Large intestine (tissue), 3 donors: ENCODE results near the gene METTL26. TPM values are rescaled to one million over a fixed set of nuclear protein-coding genes. Genes with fewer than 3 reads are reported as not detected.

Experiments
- DNase-seq, 2 donors: peaks; one replicate each; pipeline versions ENCODE4 v3.0.0 to v3.0.0-alpha.2; 2013
- H3K27ac ChIP-seq: one replicate; pipeline ENCODE4 v1.5.1; 2013; ENCODE audit warnings: low read length
- H3K27me3 ChIP-seq: 2 replicates; pipeline ENCODE4 v1.6.1; 2013; ENCODE audit warnings: low read length; ENCODE audit not compliant: control insufficient read depth, insufficient read depth
- H3K36me3 ChIP-seq: 2 replicates; pipeline ENCODE4 v1.6.1; 2013; ENCODE audit warnings: low read length; ENCODE audit not compliant: control insufficient read depth, insufficient read depth
- H3K4me1 ChIP-seq: one replicate; pipeline ENCODE4 v1.6.1; 2013; ENCODE audit warnings: low read length; ENCODE audit not compliant: control insufficient read depth, insufficient read depth
- H3K4me3 ChIP-seq: one replicate; pipeline ENCODE4 v1.5.1; 2013; ENCODE audit warnings: low read length
- H3K9me3 ChIP-seq: one replicate; pipeline ENCODE4 v1.6.1; 2013; ENCODE audit warnings: mild to moderate bottlenecking, low read depth, low read length, moderate library complexity; ENCODE audit not compliant: control insufficient read depth
- WGBS: methylation state at CpG from one replicate; pipeline ENCODE4 v1.1.5; 2013; ENCODE audit warnings: low lambda C conversion rate; ENCODE audit not compliant: insufficient coverage; 5-methylcytosine and 5-hydroxymethylcytosine counted together
- polyA plus RNA-seq: library from polyadenylated mRNA; unstranded; fragments of 120-200 nt; gene quantifications from one replicate; pipeline ENCODE4 v1.2.1, GENCODE V29; 2013

METTL26 gene
- polyA plus RNA-seq, 1 donor: 59.1 TPM

GRCh38 chr16:586645-587590 lies 49.2 kb downstream of the METTL26 start:
- no peaks in the 10 kb centered on the region for H3K9me3 ChIP-seq
- no peaks in the 10 kb centered on the region for H3K36me3 ChIP-seq
- H3K27me3 ChIP-seq: peaks cover 3% of the 10 kb centered on the region
- H3K4me3 ChIP-seq: no peak overlapping the region
- DNase-seq: no peak
- H3K27ac ChIP-seq: no peak overlapping the region
- peaks cover 21% of the 10 kb centered on the region for H3K4me1 ChIP-seq
- no CpG with 5 or more reads among the region's 14 CpGs for WGBS

GRCh38 chr16:586047-586644 lies 50.0 kb downstream of the METTL26 start:
- DNase-seq: no peak
- WGBS: no CpG with 5 or more reads among the region's 16 CpGs
- Histone ChIP-seq H3K27ac (no peak overlapping the region), H3K36me3 (no peaks in the 10 kb centered on the region), H3K27me3 (peaks cover 3% of the 10 kb centered on the region), H3K9me3 (no peaks in the 10 kb centered on the region), H3K4me3 (no peak overlapping the region), H3K4me1 (peaks cover 14% of the 10 kb centered on the region)

GRCh38 chr16:585351-585750 lies 50.8 kb downstream of the METTL26 start:
- no peak for DNase-seq
- Histone ChIP-seq H3K4me1 (peaks cover 13% of the 10 kb centered on the region), H3K4me3 (no peak overlapping the region), H3K27ac (no peak overlapping the region), H3K36me3 (peaks cover 3% of the 10 kb centered on the region), H3K27me3 (peaks cover 3% of the 10 kb centered on the region), H3K9me3 (no peaks in the 10 kb centered on the region)
- no CpG with 5 or more reads among the region's 10 CpGs for WGBS

Other genes starting within 250 kb of the METTL26 start
- gene NME4, start 239.1 kb downstream of the METTL26 start, polyA plus RNA-seq: 107 TPM
- gene DECR2, start 234.4 kb downstream of the METTL26 start, polyA plus RNA-seq: 91.0 TPM
- gene RAB11FIP3, start 210.7 kb downstream of the METTL26 start, polyA plus RNA-seq: 114 TPM
- 45.6 TPM for gene CAPN15, start 108.6 kb downstream of the METTL26 start, polyA plus RNA-seq
- gene PRR35, start 75.9 kb downstream of the METTL26 start, polyA plus RNA-seq: not detected
- 2.0 TPM for gene NHLRC4, start 69.3 kb downstream of the METTL26 start, polyA plus RNA-seq
- 23.6 TPM for gene PIGQ, start 66.3 kb downstream of the METTL26 start, polyA plus RNA-seq
- gene RAB40C, start 46.2 kb downstream of the METTL26 start, polyA plus RNA-seq: 27.1 TPM
- 1.6 TPM for gene WFIKKN1, start 5.3 kb downstream of the METTL26 start, polyA plus RNA-seq
- 43.3 TPM for gene MCRIP2, start 5.5 kb upstream of the METTL26 start, polyA plus RNA-seq
- gene WDR90, start 13.1 kb upstream of the METTL26 start, polyA plus RNA-seq: 43.9 TPM
- 105 TPM for gene RHOT2, start 31.8 kb upstream of the METTL26 start, polyA plus RNA-seq
- 2.6 TPM for gene RHBDL1, start 39.4 kb upstream of the METTL26 start, polyA plus RNA-seq
- gene STUB1, start 44.1 kb upstream of the METTL26 start, polyA plus RNA-seq: 65.9 TPM
- 38.9 TPM for gene JMJD8, start 48.0 kb upstream of the METTL26 start, polyA plus RNA-seq
- 10.5 TPM for gene WDR24, start 54.1 kb upstream of the METTL26 start, polyA plus RNA-seq
- gene FBXL16, start 69.5 kb upstream of the METTL26 start, polyA plus RNA-seq: 3.8 TPM
- 18.9 TPM for gene METRN, start 78.8 kb upstream of the METTL26 start, polyA plus RNA-seq
- 23.0 TPM for gene ANTKMT, start 84.8 kb upstream of the METTL26 start, polyA plus RNA-seq
- 1.9 TPM for gene CCDC78, start 90.1 kb upstream of the METTL26 start, polyA plus RNA-seq
- gene HAGHL, start 90.8 kb upstream of the METTL26 start, polyA plus RNA-seq: 9.1 TPM
- 31.3 TPM for gene CIAO3, start 104.7 kb upstream of the METTL26 start, polyA plus RNA-seq
- gene MSLN, start 124.4 kb upstream of the METTL26 start, polyA plus RNA-seq: 62.0 TPM
- 18.0 TPM for gene RPUSD1, start 152.1 kb upstream of the METTL26 start, polyA plus RNA-seq
- 19.1 TPM for gene CHTF18, start 152.3 kb upstream of the METTL26 start, polyA plus RNA-seq
- 0.81 TPM for gene GNG13, start 164.4 kb upstream of the METTL26 start, polyA plus RNA-seq